Stimulated activated CD8-positive, alpha-beta memory T cell treated with anti-CD3 and anti-CD28 coated beads, Interleukin-12 subunit alpha, Interleukin-12 subunit beta, amount 100 ng/mL, for 24 hours (primary cell): ENCODE results near the gene VNN1.
"Not testable (repeated sequence)": the region's sequence is repeated elsewhere in the genome, so short reads cannot be mapped to it uniquely, and the experiment has no call there.

ENCODE experiments used
- DNase-seq: peaks from one replicate; pipeline ENCODE4 v3.0.0-alpha.2; 2020; ENCODE audit errors: extremely low read depth

Gene VNN1

DNA sequence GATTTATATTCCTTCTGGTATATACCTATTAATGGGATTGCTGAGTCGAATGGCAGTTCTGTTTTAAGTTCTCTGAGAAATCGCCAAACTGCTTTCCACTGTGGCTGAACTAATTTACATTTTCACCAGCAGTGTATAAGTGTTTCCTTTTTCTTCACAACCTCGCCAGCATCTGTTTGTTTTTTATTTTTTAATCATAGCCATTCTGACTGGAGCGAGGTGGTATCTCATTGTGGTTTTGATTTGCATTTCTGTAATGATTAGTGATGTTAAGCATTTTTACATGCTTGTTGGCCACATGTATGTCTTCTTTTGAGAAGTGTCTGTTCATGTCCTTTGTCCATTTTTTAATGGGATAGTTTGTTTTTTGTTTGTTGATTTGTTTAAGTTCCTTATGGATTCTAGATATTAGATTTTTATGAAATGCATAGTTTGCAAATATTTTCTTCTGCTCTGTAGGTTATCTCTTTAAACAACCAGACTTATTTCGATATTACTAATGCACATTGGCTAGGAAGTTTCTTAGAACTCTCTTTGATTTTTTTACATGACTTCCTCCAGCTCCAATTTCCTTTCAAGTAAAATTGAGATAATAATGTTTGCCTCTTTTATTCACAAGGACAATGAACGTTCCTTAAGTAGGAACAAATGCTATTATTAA, 12.2 kb upstream of the VNN1 start:
- no peak for DNase-seq

DNA sequence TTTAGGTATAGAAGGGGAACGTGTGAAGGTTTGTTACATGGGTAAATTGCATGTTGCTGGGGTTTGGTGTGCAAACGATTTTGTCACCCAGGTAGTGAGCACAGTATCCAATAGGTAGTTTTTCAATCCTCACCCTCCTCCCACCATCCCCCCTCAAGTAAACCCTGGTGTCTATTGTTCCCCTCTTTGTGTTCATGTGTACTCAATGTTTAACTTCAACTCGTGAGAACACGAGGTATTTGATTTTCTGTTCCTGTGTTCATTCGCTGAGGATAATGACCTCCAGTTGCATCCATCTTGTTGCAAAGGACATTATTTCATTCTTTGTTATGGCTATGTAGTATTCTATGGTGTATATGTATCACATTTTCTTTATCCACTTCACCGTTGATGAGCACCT, 11.6 kb upstream of the VNN1 start:
- no peak for DNase-seq

DNA sequence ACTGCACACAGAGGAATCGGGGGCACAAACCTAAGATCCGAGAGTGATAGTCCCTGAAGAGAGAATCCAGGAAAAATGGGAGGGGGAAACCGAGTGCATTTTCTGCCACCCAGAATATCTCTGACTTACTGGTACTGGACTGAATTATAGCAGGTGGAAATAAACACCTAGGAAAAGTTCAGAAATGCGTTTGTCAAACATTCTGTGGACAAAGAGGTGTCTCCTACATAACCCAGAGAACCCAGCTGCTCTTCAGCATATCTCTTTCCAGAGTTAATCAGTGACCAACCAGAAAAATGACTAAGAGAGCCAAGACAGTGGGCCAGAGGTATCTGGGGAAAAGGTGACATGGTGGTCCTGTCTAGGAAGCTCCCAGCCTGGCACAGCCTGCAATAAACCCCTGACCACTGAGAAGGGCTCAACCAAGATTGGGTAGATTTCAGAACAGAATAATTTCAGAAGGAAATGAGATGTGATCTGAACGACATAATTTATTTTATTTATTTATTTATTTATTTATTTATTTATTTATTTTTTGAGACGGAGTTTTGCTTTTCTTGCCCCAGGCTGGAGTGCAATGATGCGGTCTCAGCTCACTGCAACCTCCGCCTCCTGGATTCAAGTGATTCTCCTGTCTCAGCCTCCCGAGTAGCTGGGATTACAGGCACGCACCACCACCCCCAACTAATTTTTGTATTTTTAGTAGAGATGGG, 6.0 kb upstream of the VNN1 start:
- DNase-seq: no peak

DNA sequence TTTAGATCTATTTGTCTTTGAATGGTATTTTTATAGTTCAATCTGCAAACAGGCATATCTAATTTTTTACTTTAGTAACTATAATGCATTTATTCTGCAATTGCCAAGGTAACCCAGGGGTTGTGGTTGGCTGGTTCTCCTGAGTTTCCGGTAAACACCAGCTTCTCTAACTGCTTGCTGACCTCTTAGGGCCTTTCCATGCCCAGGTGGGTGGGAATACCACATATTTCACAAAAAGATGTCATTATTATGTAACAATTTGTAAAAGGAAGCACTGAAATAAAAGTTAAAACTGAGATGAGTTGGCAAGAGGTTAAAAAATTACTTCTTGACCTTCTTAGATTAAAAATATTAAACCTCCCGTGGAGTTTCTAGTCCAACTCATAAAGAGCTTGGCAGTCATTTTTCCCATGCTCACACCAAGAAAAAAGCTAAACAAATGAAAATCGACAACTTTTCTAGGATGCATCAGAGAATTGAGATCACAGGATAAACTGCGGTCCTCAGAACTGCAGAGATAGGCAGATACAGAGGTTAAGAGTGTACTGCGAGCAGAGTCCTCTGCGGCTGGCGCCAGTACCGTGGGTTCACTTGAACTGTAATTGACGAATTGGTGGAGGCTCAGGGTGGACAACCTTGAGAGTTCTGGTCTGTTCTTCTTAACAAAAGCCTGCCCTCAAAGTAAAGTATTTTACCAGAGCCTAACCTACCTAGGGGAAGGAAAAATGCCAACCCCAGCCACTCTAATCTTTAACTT, 2.2 kb upstream of the VNN1 start:
- no peak for DNase-seq

DNA sequence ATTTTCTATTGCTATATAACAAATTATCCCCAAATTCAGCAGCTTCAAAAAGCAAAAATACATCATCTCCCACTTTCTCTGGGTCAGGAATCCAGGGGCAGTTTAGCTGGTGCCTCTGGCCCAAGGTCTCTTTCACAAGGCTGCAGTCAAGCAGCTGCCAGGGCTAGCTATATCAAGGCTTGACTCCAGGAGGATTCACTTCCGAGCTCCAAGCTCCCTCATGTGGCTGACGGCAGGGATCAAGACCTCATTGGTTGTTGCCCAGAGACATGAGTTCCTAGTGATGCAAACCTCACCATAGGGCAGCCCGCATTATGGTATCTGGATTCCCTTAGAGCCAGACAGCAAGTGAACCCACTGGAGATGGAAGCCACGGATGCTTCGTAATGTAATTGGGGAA, 1.3 kb upstream of the VNN1 start:
- DNase-seq: no peak

DNA sequence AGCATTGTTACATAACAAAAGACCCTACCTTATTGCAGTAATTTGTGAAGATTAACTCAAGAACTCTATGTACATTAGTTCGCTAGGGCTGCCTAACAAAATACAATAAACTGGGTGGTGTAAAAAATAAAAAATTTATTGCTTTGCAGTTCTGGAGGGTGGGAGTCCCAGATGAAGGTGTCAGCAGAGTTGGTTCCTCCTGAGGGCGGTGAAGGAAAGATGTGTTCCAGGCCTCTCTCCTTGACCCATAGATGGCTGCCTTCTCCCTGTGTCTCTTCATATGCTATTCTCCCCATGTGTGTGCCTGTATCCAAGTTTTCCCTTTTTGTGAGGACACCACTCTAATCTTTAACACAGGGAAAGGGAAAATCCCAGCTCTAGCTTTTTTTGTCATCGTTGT, 305 bp upstream of the VNN1 start:
- no peak for DNase-seq

DNA sequence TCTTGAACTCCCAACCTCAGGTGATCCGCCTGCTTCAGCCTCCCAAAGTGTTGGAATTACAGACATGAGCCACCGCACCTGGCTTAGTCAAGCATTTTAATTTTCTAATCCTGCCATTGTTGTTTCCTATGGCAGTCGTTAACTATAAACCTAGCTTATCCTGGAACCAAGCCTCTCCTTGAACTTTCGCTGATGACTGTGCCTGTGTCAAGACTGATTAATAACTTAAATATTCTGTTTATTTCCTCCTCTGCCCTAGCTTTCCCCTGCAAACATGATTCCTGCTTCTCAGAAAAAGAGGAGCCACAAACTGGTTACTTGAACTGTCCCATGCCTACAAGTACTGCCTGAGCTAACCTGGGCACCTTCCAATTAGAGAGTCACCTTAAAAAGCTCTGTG, 1.5 kb downstream of the VNN1 start:
- no peak for DNase-seq

DNA sequence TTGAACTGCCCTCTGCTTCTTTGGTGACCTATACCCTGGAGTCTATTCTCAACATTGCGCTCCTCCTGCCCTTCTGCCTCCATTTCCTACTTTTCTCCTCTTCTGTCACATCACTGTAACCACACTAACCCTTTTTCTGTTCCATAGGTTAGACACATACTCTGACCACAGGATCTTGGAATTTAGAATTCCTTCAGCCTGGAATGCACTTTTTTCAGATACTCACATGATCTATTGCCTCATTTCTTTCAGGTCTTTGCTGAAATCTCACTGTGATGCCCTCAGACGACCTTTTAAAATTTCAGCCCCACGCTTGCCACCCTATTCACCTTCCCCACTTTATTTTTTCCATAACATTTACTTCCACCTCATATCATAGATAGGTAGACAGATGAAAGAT, 5.1 kb downstream of the VNN1 start:
- no peak for DNase-seq

DNA sequence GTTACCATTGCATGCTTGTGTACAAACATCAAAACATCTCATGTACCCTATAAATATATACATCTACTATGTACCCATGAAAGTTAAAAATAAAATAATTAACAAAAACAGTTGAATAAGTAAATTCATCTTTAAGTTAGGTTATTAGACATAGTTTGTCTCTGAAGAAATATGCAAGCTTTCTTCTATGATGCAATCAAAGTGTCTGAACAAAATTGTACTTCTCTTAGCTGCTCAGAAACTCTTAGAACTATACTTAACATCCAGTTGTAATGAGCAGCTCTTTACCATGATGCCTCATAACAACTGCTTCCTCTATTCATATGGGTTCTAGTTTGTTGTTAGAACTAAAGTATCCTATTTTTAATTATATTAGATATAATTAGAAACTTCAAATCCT, 5.9 kb downstream of the VNN1 start:
- DNase-seq: no peak

DNA sequence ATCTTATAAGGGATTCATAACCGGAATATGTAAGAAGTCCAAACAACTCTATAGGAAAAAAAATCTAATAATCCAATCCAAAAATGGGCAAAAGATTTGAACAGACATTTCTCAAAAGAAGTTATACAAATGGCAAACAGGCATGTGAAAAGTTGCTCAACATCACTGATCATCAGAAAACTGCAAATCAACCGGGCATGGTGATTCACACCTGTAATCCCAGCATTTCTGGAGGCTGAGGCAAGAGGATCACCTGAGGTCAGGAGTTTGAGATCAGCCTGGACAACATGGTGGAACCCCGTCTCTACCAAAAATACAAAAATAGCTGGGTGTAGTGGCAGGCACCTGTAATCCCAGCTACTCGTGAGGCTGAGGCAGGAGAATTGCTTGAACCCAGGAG, 7.1 kb downstream of the VNN1 start:
- DNase-seq: not testable (repeated sequence)

DNA sequence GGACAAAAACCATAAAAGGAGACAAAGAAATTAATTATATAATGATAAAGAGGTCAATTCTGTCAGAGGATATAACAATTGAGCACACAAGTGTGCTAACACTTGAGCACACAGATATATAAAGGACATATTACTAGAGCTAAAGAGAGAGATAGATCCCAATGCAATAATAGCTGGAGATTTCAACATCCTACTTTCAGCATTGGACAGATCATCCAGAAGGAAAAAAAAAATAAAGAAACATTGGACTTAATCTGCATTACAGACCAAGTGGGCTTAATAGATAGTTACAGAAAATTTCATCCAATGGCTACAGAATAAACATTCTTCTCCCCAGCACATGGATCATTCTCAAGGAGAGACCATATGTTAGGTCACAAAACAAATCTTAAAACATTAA, 9.9 kb downstream of the VNN1 start:
- no peak for DNase-seq

DNA sequence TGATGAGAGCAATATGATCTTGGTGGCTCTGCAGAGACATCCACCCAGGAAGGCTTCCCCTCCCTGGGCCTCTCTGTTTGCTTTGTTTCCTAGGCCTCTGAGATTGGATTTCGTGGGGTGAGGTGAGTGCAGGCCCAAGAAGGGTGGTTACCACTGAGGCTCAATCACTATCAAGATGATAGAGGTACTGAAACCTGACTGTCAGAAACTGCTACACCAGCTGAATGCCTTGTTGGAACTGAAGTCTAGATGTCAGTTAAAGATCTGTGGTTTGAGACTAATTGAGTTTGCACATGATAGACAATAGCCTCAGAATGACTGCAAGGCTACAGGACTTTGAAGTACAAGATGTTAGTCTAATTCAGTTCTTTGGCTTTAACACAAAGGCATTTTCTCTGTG, 15.2 kb downstream of the VNN1 start:
- no peak for DNase-seq

DNA sequence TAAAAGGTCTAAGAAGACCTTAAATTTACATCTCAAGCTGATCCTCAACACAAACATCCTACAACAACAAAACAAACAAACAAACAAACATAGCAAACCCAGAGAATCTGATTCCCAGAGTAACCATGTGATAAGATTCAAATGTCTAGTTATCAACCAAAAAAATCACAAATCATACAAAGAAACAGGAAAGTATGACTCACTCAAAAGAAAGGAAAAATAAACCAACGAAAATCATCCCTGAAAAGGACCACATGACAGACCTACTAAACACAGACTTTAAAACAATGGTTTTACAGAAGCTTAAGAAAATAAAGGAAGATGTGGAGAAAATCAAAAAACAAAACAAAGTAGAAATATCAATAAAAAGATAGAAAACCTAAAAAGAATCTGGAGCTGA, 18.1 kb downstream of the VNN1 start:
- DNase-seq: no peak

DNA sequence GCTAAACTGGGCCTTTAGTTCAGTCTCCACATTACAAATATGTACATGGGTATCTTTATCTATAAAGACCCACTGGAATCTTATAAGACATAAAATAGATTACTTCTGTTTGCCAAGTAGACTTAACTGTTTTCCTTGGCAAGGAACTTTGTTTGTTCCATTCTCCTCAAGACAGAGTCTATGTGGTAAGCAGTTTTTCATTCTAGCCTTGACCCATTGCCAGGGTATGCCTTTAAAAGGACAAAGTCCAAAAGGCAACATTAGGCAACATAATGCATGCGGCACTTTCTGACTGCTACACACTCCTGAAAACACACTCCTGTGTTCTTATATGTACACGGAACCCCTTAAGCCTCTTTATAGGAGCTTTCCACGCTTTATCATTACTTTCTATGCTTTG, 20.4 kb downstream of the VNN1 start:
- DNase-seq: no peak

DNA sequence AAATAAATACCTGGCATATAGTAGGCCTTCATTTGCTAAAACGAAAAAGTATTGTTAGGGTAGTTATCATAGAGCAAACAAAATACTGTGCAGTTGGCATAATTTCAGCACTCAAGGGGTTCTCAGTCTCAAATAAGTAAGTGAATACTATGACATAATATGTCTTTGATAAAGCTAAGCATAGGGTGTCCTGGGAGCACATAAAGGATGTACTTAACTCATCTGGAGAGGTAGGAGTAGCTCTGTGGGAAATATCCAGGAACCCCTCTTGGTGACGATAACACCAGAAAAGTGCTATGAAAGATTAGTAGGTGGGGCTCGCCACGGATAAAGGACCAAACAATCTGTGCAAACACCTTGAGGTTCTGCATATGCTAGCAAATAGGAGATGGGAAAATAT, 23.2 kb downstream of the VNN1 start:
- DNase-seq: no peak

DNA sequence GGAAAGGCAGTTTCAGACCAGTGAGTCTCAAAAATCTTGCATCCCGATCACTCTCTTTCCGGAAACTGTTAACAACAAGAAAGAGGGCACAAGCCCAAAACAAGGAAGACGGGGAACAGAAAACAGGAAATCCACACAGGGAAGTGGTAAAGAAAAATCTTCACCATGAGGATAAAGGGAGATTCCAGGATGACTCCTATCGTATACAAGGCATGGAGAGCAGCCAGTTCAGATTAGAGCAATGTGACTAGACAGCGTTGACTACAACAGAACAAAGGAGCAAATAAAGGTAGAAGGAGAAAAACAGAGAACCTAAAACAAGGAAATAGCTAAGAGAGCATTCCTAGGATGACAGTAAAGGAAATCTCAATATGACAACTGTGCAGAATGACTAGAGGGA, 26.5 kb downstream of the VNN1 start:
- DNase-seq: no peak

DNA sequence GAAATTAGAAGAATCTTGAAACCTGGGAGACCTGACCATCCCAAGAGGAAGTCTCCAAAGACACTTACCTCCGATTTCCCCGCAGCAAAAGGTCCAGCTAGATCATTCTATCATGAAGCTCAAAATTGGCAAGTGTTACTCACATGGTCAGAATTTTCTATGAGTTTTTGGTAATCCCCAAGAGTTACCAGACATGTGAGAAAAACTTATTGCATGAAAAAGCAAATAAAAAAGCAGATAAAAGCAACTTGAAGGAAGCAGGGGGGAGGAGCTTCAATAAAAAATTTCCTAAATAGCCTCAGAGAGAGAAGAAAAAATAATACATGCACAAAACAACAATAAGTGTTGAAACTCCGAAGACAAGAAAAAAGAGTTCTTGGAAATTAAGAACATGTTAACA, 27.3 kb downstream of the VNN1 start:
- no peak for DNase-seq

DNA sequence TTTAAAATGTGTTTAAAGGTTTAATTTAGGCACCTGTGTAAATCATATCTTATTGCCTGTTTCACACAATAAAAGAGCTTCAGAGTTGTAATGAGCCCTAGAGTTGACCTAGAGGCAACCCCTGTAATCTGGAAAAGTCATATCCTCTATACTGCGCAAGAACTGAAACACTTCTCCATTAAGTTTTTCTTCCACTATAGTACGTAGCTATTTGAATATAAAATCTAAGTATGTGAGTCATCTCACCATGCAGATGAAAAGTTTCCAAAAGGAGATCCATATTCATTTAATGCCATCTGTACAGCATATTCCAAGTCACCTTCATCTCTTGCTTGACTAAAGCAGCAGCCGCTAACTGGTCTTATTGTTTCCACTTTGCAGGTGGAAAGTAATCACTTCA, 28.8 kb downstream of the VNN1 start:
- DNase-seq: no peak

DNA sequence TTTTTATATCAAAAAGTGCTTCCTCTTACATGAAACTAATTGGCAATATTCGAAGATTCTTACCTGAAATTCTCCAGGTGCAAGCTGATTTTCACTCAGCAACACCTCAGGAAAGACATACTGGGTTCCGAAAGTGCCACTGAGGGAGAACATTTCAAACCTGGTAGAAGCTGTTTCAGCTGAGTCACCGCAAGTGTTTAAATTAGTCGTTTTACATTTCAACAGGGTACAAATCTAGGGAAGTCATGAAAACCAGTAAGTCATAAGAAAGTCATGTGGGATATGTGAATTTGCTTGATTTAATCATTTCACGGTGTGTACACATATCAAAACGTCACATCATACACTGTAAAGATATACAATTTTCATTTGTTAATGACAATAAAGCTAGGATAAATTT, 29.6 kb downstream of the VNN1 start:
- no peak for DNase-seq

DNA sequence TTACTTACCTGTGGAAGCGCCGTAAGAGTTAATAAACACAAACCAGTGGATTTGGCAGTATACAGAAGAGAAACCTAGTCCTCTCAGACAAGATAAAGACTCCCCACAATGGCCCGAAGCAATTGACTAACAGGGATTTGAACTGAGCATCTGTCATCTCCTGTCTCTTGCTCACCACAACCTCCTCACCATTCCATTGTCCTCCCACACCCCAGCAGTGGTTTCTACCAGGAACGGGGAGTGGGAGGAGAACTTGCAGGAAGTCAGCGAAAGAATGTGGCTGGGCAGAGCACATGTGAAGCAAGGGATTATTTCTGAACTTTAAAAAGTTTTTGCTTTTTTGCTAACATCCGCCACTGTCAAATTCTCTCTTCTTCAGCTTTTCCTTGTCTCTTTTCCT, 30.3 kb downstream of the VNN1 start:
- no peak for DNase-seq

DNA sequence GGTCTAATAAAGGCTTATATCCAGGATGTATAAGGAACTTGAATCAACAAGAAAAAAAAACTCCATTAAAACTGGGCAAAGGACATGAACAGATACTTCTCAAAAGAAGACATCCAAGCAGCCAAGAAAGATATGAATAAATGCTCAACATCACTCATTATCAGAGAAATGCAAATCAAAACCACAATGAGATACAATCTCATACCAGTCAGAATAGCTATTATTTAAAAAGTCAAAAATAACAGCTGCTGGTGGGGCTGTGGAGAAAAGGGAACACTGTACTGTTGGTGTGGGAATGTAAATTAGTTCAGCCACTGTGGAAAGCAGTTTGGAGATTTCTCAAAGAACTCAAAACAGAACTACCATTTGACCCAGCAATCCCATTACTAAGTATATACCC, 34.8 kb downstream of the VNN1 start:
- not testable (repeated sequence) for DNase-seq

DNA sequence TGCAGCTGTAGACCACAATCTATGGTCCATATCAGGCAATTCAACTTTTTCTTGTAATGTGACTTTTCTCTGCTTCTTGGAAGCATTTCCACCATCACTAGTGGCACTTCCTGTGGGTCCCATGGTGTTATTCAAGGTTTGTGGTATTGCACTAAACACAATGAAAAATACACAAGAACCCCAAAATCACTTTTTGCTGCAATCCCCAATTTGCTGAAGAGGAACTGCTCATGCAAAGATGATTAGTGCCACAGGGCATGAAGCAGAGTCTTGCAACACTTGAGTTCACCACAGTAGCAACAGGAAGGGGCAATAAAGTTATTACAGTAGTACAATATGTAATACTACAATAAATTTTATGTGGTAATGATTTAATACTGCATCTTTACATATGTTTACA, 38.1 kb downstream of the VNN1 start:
- no peak for DNase-seq

DNA sequence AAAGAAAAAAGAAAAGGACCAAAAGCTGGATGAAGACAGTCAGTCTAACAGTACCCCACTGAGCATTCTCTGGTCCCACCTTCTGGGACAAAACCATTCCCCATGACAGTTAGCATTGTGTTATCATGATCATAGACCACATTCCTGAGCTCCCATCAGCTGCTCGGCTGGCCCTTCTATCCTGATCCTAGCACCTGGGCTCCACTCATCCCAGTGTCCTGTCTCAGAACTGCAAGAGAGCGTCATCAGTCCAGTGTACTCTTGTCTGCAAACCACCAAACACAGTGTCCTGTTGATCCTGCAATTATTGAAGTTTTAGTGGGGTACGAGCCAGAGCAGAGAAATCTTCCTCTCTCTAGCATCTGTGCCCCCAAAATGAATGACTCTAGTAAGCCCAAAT, 38.9 kb downstream of the VNN1 start:
- DNase-seq: no peak
